ENCODE measurements around the gene DNAH1. TPM values are rescaled to one million over a fixed set of nuclear protein-coding genes. Genes with fewer than 3 reads are reported as not detected.

Gene DNAH1
- polyA plus RNA-seq, 1 donor (not counting 4 experiments of a cell fraction or from before 2014, with no cell fraction given), result 0.33 TPM

- H3K27me3 ChIP-seq (ENCODE audit: control insufficient read depth, extremely low read depth, insufficient read depth, low read length), result no peaks in the 10 kb centered on the region
- H3K4me3 ChIP-seq (ENCODE audit: control insufficient read depth in 2 of 3, extremely low read depth in 1 of 3, insufficient read depth in 2 of 3, low read depth in 1 of 3, low read length in 3 of 3), result no peak overlapping the region
- no peaks in the 10 kb centered on the region for H4K20me1 ChIP-seq (ENCODE audit: control insufficient read depth, extremely low read depth, insufficient read depth, low read length)
- no peak overlapping the region for H3K4me2 ChIP-seq (ENCODE audit: control insufficient read depth, extremely low read depth, insufficient read depth, low read depth, low read length)
- dilution Hi-C loops (cut with MboI; ENCODE audit: extremely low pct_ligation_motif_present, low sequenced_read_pairs), result no loop called here
- H3K4me1 ChIP-seq (ENCODE audit: control insufficient read depth, extremely low read depth, insufficient read depth, low read length), result peaks cover 13% of the 10 kb centered on the region
- H2AFZ ChIP-seq (ENCODE audit: control insufficient read depth, low read length), result no peak overlapping the region
- H3K27ac ChIP-seq (ENCODE audit: control insufficient read depth, insufficient read depth, low read length), result no peak overlapping the region
- no peak overlapping the region for H3K9ac ChIP-seq (ENCODE audit: control insufficient read depth, extremely low read depth, insufficient read depth, low read length)
- no peaks in the 10 kb centered on the region for H3K79me2 ChIP-seq (ENCODE audit: control insufficient read depth, insufficient read depth, low read length)
- H3K9me1 ChIP-seq (ENCODE audit: control insufficient read depth, extremely low read depth, insufficient read depth, low read length), result no peaks in the 10 kb centered on the region
- H3K36me3 ChIP-seq (ENCODE audit: control insufficient read depth in 2 of 2, extremely low read depth in 1 of 2, insufficient read depth in 2 of 2, low read length in 2 of 2), result no peaks in the 10 kb centered on the region
- TF ChIP-seq, protein P1, sequence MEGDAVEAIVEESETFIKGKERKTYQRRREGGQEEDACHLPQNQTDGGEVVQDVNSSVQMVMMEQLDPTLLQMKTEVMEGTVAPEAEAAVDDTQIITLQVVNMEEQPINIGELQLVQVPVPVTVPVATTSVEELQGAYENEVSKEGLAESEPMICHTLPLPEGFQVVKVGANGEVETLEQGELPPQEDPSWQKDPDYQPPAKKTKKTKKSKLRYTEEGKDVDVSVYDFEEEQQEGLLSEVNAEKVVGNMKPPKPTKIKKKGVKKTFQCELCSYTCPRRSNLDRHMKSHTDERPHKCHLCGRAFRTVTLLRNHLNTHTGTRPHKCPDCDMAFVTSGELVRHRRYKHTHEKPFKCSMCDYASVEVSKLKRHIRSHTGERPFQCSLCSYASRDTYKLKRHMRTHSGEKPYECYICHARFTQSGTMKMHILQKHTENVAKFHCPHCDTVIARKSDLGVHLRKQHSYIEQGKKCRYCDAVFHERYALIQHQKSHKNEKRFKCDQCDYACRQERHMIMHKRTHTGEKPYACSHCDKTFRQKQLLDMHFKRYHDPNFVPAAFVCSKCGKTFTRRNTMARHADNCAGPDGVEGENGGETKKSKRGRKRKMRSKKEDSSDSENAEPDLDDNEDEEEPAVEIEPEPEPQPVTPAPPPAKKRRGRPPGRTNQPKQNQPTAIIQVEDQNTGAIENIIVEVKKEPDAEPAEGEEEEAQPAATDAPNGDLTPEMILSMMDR (optimal IDR thresholded peaks at IDR 0.05 in 1 of 3, IDR thresholded peaks at IDR 0.05 in 1 of 3, conservative IDR thresholded peaks at IDR 0.05 in 1 of 3; ENCODE audit: extremely low read depth in 1 of 3, insufficient read depth in 2 of 3, low read length in 3 of 3), result no peak
- no peak for TF ChIP-seq EZH2 (IDR thresholded peaks at IDR 0.05; ENCODE audit: low read length)
- DNase-seq (ENCODE audit: low read depth, low spot score) (no peak), FAIRE-seq (no peak)
- no peaks in the 10 kb centered on the region for H3K9me3 ChIP-seq (ENCODE audit: control insufficient read depth, low read depth, low read length)
Measured at GRCh38 chr3:52432225-52432624, 116.1 kb downstream of the DNAH1 start.

DNA sequence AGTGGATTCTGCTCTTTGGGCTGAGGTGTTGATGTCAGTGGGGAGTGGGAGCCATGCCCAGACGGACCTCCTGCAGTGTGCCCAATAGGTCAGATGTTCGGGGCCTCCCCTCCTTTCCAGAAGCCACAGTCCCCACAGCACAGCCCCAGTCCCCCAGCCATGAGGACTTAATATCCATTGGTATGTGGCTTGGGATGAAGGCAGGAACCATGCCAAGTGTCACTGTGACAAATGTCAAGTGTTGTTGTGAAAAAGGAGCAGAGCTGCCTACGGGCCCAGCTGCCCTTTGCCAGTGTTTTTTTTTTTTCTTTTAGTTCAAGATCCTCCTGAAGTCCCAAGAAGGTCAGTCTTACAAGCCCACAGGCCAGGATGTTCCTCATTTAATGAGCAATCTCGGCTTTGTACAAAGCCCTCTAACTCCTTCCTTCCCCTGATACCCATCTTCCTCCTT, 116.6 kb downstream of the DNAH1 start:
- Histone ChIP-seq H4K20me1 (ENCODE audit: control insufficient read depth, extremely low read depth, insufficient read depth, low read length) (no peaks in the 10 kb centered on the region), H3K9me3 (ENCODE audit: control insufficient read depth, low read depth, low read length) (no peaks in the 10 kb centered on the region), H3K4me3 (ENCODE audit: control insufficient read depth in 2 of 3, extremely low read depth in 1 of 3, insufficient read depth in 2 of 3, low read depth in 1 of 3, low read length in 3 of 3) (no peak overlapping the region), H2AFZ (ENCODE audit: control insufficient read depth, low read length) (no peak overlapping the region), H3K4me1 (ENCODE audit: control insufficient read depth, extremely low read depth, insufficient read depth, low read length) (peaks cover 17% of the 10 kb centered on the region), H3K9me1 (ENCODE audit: control insufficient read depth, extremely low read depth, insufficient read depth, low read length) (no peaks in the 10 kb centered on the region), H3K4me2 (ENCODE audit: control insufficient read depth, extremely low read depth, insufficient read depth, low read depth, low read length) (no peak overlapping the region), H3K36me3 (ENCODE audit: control insufficient read depth in 2 of 2, extremely low read depth in 1 of 2, insufficient read depth in 2 of 2, low read length in 2 of 2) (no peaks in the 10 kb centered on the region), H3K79me2 (ENCODE audit: control insufficient read depth, insufficient read depth, low read length) (no peaks in the 10 kb centered on the region), H3K27me3 (ENCODE audit: control insufficient read depth, extremely low read depth, insufficient read depth, low read length) (no peaks in the 10 kb centered on the region), H3K9ac (ENCODE audit: control insufficient read depth, extremely low read depth, insufficient read depth, low read length) (no peak overlapping the region), H3K27ac (ENCODE audit: control insufficient read depth, insufficient read depth, low read length) (no peak overlapping the region)
- TF ChIP-seq EZH2 (IDR thresholded peaks at IDR 0.05; ENCODE audit: low read length), result no peak
- TF ChIP-seq, protein P1 (optimal IDR thresholded peaks at IDR 0.05 in 1 of 3, IDR thresholded peaks at IDR 0.05 in 1 of 3, conservative IDR thresholded peaks at IDR 0.05 in 1 of 3; ENCODE audit: extremely low read depth in 1 of 3, insufficient read depth in 2 of 3, low read length in 3 of 3), result no peak
- dilution Hi-C loops (cut with MboI; ENCODE audit: extremely low pct_ligation_motif_present, low sequenced_read_pairs), result no loop called here
- no peak for FAIRE-seq
- no peak for DNase-seq (ENCODE audit: low read depth, low spot score)

Measured in keratinocyte (primary cell).